GM10266 (cell line): ENCODE data around the gene GFPT1.

Experiments
- DNase-seq: peaks from one replicate; pipeline ENCODE4 v3.0.0; 2012; ENCODE audit errors: extremely low spot score
- CTCF ChIP-seq: IDR thresholded peaks from 2 replicates; pipeline ENCODE4 v1.5.1; 2012; ENCODE audit warnings: mild to moderate bottlenecking, low read depth; ENCODE audit not compliant: control insufficient read depth, insufficient read depth; ENCODE audit errors: missing control alignments

The GFPT1 gene

GRCh38 chr2:69416147-69416546, 29.1 kb upstream of the GFPT1 start:
- no peak for DNase-seq
- no peak for TF ChIP-seq CTCF

GRCh38 chr2:69411120-69411519, 24.1 kb upstream of the GFPT1 start:
- TF ChIP-seq CTCF, result no peak
- no peak for DNase-seq

GRCh38 chr2:69405306-69405705, 18.3 kb upstream of the GFPT1 start:
- no peak for TF ChIP-seq CTCF
- DNase-seq, result no peak

- no peak for TF ChIP-seq CTCF
- no peak for DNase-seq
Measured at GRCh38 chr2:69400121-69400520, 13.1 kb upstream of the GFPT1 start.

GRCh38 chr2:69397234-69397633, 10.2 kb upstream of the GFPT1 start:
- no peak for TF ChIP-seq CTCF
- no peak for DNase-seq

- no peak for DNase-seq
- no peak for TF ChIP-seq CTCF
Measured at GRCh38 chr2:69395866-69396265, 8.8 kb upstream of the GFPT1 start.

GRCh38 chr2:69393963-69394362, 6.9 kb upstream of the GFPT1 start:
- TF ChIP-seq CTCF, result no peak
- no peak for DNase-seq
